Hippocampal formation (tissue), 2 donors: ENCODE results near the gene TYRO3.
"Not testable (repeated sequence)": the region's sequence is repeated elsewhere in the genome, so short reads cannot be mapped to it uniquely, and the experiment has no call there.

ENCODE experiments used
- DNase-seq, 2 donors: peaks; one replicate each; lab custom pipeline; 2025; lab: John Stamatoyannopoulos, UW

Gene TYRO3

GRCh38 chr15:41573396-41573795, 14.4 kb downstream of the TYRO3 start:
- no peak for DNase-seq

- no peak for DNase-seq
Observed at GRCh38 chr15:41574158-41574557, 15.1 kb downstream of the TYRO3 start.

GRCh38 chr15:41575282-41575681, 16.3 kb downstream of the TYRO3 start:
- DNase-seq = no peak

- peak; percentile 28 to 72 for DNase-seq
Observed at GRCh38 chr15:41577863-41578735, 19.1 kb downstream of the TYRO3 start.

- no peak for DNase-seq
Observed at GRCh38 chr15:41578736-41579383, 19.8 kb downstream of the TYRO3 start.

GRCh38 chr15:41581110-41581509, 22.1 kb downstream of the TYRO3 start:
- no peak for DNase-seq

GRCh38 chr15:41583795-41584194, 24.8 kb downstream of the TYRO3 start:
- no peak for DNase-seq

- DNase-seq = no peak
Observed at GRCh38 chr15:41584636-41585126, 25.7 kb downstream of the TYRO3 start.

GRCh38 chr15:41585127-41586047, 26.4 kb downstream of the TYRO3 start:
- DNase-seq = peak; percentile 53 to 81

GRCh38 chr15:41586531-41587282, 27.7 kb downstream of the TYRO3 start:
- DNase-seq = not testable (repeated sequence)

- not testable (repeated sequence) for DNase-seq
Observed at GRCh38 chr15:41589018-41589417, 30.0 kb downstream of the TYRO3 start.

- not testable (repeated sequence) for DNase-seq
Observed at GRCh38 chr15:41589571-41589970, 30.6 kb downstream of the TYRO3 start.

GRCh38 chr15:41591217-41591616, 32.2 kb downstream of the TYRO3 start:
- DNase-seq = not testable (repeated sequence)

- DNase-seq = not testable (repeated sequence)
Observed at GRCh38 chr15:41592718-41593117, 33.7 kb downstream of the TYRO3 start.

- no peak for DNase-seq
Observed at GRCh38 chr15:41594801-41595746, 36.1 kb downstream of the TYRO3 start.

- no peak for DNase-seq
Observed at GRCh38 chr15:41596972-41597371, 38.0 kb downstream of the TYRO3 start.

- DNase-seq = no peak
Observed at GRCh38 chr15:41597787-41598186, 38.8 kb downstream of the TYRO3 start.

- no peak for DNase-seq
Observed at GRCh38 chr15:41599061-41599460, 40.0 kb downstream of the TYRO3 start.

- no peak for DNase-seq
Observed at GRCh38 chr15:41603411-41603935, 44.5 kb downstream of the TYRO3 start.
